HEK293 (cell line): ENCODE data around the gene CD9.

ENCODE experiments used
- GLI2 ChIP-seq: fragments of 450-650 bp; formaldehyde crosslinking; IDR thresholded peaks from 2 replicates; pipeline ENCODE4; 2017; ENCODE audit warnings: missing biosample characterization, missing genetic modification characterization, low read depth, borderline replicate concordance
- SCRT2 ChIP-seq: fragments of 450-650 bp; formaldehyde crosslinking; IDR thresholded peaks from 2 replicates; pipeline ENCODE4 v1.5.1; 2016; ENCODE audit warnings: missing biosample characterization, missing genetic modification characterization
- ZNF114 ChIP-seq: fragments of 450-650 bp; formaldehyde crosslinking; IDR thresholded peaks from 2 replicates; pipeline ENCODE4 v1.5.0; 2017; ENCODE audit warnings: missing biosample characterization, missing genetic modification characterization
- TF ChIP-seq, protein P1 (sequence below): fragments of 450-650 bp; formaldehyde crosslinking; IDR thresholded peaks from 2 replicates; pipeline ENCODE4 v1.5.1; 2016; ENCODE audit warnings: missing biosample characterization, missing genetic modification characterization

DNA sequence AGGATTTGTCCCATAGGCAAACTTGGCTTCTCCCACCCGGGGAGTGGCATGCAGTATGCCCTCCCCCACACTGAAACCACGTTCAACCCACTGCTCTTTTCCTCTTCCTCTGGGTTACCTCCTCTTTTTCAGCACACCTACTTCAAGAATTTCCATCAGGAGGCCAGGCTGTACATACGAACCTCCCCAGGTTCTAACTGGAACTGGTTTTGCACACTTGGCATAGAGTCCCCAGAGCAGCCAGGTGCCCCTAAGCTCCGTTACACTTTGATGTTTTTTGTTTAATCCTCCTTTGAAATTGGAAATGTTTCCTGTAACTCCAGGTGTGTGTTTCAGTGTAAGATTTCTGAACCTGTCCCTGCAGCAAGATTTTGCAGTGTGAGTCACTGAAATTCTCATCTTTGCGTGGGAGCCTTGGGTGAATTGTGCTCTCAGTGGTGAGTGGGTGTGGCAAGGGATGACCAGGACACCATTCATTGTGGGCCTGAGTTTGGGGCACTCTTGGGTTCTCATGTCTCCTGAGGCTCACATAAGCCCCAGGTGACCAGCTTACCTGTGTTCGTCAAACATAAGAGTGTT is 18.2 kb downstream of the CD9 start:
- TF ChIP-seq GLI2 (tag by site-specific recombination) (no peak), SCRT2 (tag by site-specific recombination) (no peak), ZNF114 (tag by site-specific recombination) (no peak)
- TF ChIP-seq, protein P1, sequence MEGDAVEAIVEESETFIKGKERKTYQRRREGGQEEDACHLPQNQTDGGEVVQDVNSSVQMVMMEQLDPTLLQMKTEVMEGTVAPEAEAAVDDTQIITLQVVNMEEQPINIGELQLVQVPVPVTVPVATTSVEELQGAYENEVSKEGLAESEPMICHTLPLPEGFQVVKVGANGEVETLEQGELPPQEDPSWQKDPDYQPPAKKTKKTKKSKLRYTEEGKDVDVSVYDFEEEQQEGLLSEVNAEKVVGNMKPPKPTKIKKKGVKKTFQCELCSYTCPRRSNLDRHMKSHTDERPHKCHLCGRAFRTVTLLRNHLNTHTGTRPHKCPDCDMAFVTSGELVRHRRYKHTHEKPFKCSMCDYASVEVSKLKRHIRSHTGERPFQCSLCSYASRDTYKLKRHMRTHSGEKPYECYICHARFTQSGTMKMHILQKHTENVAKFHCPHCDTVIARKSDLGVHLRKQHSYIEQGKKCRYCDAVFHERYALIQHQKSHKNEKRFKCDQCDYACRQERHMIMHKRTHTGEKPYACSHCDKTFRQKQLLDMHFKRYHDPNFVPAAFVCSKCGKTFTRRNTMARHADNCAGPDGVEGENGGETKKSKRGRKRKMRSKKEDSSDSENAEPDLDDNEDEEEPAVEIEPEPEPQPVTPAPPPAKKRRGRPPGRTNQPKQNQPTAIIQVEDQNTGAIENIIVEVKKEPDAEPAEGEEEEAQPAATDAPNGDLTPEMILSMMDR: no peak
